ENCODE results near the gene C6orf47.

The C6orf47 gene

GRCh38 chr6:31614684-31615578 lies 45.6 kb downstream of the C6orf47 start, which contains the start of gene AIF1:
Gene AIF1 (plus strand): TSS chr6:31615234. CDS start chr6:31615330, 96 bp downstream.
- no peak for DNase-seq (ENCODE audit: low read depth in 2 of 2)

- no peak for DNase-seq (ENCODE audit: low read depth in 2 of 2)
Measured at GRCh38 chr6:31614075-31614619, 46.4 kb downstream of the C6orf47 start.

GRCh38 chr6:31610968-31611367 lies 49.6 kb downstream of the C6orf47 start:
- no peak for DNase-seq (ENCODE audit: low read depth in 2 of 2)

- DNase-seq (ENCODE audit: low read depth in 2 of 2) = no peak
Measured at GRCh38 chr6:31609519-31610406, 50.8 kb downstream of the C6orf47 start.
